Kidney tubule cell (primary cell): ENCODE results near the gene FAM53A.
"Not testable (repeated sequence)": the region's sequence is repeated elsewhere in the genome, so short reads cannot be mapped to it uniquely, and the experiment has no call there.

ENCODE experiments used
- DNase-seq: peaks from one replicate; pipeline ENCODE4 v3.0.0-alpha.2; 2018; ENCODE audit warnings: low spot score

Gene FAM53A

DNA sequence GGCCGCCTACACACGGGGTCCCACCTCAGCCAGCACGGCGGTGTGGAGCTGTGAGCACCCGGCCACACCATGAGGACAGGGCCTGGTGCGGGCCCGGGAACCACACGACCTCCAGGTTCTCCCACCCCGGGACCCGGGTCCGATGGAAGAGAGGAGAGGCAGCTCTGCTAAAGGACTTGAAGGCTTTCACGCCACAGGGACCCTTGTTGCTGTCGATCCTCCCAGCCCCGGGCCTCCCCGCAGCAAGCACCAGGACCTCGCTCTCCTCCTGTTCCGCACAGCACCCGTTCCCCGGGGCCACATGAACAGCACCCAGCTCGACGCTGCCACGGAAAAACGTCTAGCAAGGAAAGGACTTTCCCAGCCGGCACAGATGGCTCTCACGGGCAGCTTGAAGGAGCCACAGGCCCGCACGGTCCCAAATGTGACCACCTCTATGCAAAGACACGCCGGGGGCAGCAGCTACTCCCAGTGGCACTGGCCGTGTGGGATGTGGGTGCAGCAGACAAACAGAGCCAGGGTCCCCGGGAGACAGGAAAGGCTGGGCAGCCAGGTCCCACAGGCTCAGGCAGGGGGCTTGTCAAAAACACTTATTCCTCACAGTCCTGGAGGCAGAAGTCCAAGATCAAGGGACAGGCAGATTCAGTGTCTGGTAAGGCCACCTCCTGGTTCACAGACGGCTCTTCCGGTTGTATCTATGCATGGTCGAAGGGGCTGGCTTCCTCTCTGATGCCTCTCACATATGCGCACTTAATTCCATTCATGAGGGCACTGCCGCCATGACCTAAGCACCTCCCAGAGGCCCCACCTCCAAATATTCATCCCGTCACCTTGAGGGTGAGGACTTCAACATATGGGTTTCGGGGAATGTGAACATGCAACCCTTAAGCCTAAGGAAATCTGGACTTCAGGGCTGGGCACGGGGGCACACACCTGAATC, 24.7 kb downstream of the FAM53A start:
- no peak for DNase-seq

DNA sequence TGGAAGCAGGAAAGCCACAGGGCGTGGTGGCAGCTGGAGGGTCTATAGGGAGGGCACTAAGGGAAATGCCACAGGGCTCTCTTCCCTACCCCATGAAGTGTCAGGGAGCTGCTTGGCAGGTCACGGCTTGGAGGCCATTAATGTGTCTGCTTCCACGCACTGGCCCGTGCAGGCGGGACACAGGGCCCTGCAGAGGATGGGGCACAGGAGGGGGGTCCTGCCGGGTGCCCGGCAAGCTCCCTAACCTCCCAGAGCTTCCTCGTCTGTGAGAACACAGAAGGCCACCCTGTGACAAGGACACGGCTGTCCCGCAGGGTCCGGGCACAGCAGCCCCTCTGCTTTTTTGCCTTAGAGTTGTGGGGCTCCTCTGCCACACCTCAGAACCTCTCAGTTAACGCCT, 25.5 kb downstream of the FAM53A start:
- DNase-seq, result no peak

DNA sequence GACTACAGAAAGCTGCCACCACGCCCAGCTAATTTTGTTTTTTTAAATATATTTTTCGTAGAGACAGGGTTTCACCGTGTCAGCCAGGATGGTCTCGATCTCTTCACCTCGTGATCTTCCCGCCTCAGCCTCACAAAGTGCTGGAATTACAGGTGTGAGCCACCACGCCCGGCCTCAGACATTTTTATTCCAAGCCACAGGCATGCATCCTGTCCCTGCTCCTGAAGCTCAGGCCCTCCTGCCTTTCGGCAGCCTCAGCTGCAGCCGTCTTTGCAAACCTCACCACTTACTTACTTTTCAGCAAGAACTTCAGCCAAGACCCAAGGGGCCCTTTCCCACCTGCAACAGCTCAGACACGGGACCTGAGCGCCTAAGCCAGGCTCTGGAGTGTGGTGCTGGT, 26.0 kb downstream of the FAM53A start:
- no peak for DNase-seq

DNA sequence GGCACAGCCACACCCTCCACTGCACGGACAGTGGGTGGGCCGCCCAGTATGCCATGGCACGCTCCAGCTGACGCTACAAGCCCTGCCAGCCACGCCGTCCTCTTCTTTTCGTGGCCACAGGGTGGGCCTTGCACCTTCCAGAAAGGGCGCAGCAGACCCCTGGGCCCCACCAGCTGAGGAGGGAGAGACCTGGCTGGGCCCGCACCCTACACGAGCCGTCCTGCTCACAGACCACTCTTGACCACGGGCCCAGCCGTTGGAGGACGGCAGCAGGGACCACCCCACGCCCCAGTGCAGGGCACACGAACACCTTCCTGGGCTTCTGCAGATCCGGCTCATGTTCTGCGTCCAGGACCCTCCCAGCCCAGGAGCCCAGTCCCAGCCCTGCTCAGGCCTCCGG, 27.1 kb downstream of the FAM53A start:
- no peak for DNase-seq

GRCh38 chr4:1656132-1656531, 28.0 kb downstream of the FAM53A start:
- no peak for DNase-seq

GRCh38 chr4:1655676-1656075, 28.4 kb downstream of the FAM53A start:
- DNase-seq, result no peak

DNA sequence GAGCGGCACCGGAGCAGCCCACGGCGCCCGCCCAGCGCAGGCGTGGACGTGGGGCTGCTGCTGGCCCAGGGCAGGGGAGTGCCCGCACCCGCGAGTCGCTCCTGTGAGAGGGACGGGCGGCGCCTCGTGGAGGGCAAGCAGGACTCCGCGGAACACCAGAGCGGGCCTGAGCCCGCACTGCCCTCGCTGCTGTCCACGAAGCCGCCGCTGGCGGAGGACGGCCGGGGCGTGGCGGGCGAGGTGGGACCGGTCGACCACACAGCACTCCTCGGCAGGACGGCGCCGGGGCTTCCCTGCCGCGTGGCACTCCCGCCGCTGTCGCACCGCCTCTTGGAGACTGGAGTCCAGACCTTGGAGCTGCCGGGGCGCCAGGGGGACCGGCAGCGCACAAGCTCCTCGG, 29.0 kb downstream of the FAM53A start:
- no peak for DNase-seq

DNA sequence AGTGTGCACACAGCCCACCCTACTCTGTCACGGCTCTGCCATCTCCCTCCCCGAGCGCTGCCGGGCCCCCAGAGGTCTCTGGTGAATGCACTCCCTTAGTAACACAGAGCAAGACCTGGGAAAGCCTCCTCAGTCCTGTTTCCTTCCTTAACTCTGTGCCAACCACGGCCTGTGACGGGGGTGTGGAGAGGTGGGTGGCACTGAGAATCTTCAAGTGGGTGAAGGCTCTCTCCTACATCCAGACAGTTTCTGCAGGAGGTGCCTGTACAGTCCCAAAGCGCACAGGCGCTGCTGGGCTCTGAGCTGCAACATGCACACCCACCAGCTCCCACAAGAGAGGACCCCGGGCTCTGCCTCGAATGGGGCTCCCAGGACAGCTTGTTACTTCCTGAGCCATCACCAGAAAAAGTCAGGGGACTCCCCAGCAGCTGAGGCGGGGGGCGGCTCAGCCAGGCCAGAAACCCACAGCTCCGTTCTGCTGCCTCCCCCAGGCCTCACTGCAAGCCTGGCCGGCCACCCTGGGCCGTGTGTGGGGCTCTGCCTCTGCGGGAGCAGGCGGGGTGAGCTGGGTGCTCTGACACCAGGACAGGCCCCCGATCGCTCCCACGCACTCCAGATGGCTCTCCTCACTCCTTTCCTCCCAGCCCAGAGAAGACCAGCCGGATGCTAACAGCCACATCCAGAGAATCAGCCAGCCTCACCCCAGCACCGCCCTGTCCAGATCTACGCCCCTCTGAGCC, 29.7 kb downstream of the FAM53A start:
- DNase-seq, result no peak

DNA sequence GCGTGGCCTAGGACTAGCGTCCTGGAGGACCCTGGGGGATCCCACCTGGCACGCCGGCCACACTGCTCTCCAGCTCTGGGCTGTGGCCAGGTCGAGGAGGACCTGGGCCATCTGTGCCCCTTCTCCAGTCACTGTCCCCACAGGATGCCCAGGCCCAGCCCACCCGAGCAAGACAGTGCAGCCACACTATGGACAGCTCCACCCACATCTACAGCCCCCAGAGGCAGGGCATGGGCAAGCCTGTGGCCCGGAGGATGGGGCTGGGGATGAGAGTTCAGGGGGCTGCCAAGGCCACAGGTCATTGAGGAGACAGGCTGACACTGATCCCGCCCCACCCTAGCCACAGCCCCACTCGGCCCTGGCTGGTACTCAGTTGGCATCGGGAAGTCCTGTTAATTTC, 30.3 kb downstream of the FAM53A start:
- no peak for DNase-seq

GRCh38 chr4:1652088-1652487, 32.0 kb downstream of the FAM53A start:
- DNase-seq, result no peak

DNA sequence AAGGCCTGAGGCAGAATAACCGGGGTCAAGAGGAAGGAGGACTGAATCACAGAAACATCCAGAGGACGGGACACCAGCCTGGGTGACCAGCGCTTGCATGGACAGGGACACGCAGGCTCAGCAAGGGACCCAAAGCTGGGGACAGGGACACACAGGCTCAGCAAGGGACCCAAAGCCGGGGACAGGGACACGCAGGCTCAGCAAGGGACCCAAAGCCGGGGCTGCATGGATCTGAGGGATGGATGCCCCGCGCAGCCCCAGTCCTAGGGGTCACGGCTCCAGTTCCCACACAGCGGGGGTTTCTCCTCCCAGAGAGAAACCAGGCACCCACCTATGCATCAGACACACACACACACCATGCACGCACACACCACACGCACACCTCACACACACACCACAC, 32.5 kb downstream of the FAM53A start:
- DNase-seq, result no peak

DNA sequence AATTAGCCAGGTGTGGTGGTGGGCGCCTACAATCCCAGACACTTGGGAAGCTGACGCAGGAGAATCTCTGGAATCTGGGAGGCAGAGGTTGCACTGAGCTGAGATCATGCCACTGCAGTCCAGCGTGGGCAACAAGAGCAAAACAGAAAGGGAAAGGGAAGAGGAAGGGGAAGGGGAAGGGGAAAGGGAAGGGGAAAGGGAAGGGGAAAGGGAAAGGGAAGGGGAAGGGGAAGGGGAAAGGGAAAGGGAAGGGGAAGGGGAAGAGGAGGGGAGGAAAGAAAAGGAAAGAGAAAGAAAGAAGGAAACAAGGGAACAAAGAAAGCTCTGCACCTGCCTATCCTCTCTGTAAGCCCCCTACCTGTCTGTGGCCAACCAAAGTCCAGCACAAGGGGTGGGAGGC, 35.2 kb downstream of the FAM53A start:
- DNase-seq, result no peak

- no peak for DNase-seq
Observed at GRCh38 chr4:1647432-1647831, 36.7 kb downstream of the FAM53A start.

GRCh38 chr4:1646690-1647089, 37.4 kb downstream of the FAM53A start:
- DNase-seq, result no peak

GRCh38 chr4:1644891-1645657, 39.0 kb downstream of the FAM53A start:
- no peak for DNase-seq

GRCh38 chr4:1643971-1644735, 40.0 kb downstream of the FAM53A start:
- DNase-seq, result no peak

DNA sequence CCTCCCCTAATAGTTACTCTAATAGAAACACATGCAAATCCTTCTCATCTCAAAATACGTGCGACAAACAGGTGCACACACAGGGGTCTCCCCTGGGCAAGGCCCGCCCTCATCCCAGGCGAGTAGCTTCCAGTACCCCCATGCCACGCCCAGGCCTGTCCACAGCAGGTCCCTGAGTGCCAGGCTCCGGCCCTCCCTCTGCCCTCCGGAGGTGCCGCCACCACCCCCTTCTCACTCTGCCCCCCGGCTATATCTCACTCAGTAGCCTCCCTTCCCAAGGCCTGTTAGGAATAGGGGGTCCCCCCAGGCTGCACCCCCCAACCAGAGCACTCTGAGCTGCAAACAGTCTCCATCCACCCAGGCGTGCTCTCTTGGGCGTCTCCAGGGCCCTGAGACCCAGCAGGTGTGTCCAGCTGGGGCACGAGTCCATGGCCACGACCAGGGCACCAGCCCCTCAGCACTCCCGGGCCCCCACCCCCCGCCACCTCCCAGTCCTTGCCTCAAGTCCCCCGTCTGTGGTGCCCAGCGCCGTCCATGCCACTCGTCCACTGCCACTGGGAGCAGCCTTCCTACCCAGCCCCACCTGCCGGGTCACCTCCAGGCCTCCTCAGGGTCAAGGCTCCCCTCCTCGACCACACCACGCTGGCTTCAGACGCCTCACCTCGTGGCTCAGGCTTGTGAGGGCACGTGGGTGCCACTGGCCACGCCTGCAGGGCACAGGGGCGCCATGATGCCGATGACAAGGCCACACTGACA, 41.7 kb downstream of the FAM53A start:
- no peak for DNase-seq

DNA sequence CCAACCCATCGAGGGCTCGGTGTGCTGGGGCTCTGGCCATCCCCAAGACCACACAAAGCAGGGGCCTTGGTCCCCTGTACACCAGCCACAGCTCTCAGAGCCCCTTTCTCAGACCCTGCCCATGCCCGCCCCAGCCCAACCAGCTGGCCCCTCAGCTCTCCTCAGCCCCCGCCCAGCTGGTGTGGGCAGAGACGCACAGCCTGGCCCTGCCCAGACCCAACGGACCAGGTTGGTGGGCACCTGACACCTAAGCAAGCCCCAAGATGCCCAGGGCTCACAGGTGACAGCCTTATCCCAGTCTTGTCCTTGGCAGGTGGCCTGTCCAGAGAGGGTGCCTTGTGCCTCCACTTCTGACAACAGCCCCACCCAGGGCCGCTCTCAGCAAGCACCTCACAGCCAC, 42.4 kb downstream of the FAM53A start:
- no peak for DNase-seq

DNA sequence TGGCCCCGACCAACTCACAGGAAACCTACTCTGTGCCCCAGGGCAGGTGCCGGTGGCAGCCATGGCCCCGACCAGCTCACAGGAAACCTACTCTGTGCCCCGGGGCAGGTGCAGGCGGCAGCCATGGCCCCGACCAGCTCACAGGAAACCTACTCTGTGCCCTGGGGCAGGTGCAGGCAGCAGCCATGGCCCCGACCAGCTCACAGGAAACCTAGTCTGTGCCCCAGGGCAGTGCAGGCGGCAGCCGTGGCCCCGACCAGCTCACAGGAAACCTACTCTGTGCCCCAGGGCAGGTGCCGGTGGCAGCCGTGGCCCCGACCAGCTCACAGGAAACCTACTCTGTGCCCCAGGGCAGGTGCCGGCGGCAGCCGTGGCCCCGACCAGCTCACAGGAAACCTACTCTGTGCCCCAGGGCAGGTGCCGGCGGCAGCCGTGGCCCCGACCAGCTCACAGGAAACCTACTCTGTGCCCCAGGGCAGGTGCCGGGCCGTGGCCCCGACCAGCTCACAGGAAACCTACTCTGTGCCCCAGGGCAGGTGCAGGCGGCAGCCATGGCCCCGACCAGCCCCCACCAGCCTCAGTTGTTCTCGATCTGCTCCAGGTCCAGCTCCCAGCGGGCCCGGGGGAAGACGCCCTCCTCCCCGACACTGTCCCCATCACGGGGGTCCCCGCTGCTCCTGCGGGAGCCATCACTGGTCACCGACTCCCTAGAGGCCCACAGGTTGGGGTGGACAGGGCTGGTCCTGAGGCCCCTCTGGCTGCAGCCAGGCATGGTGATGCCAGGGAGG, 43.2 kb downstream of the FAM53A start:
- DNase-seq, result not testable (repeated sequence)

- no peak for DNase-seq
Observed at GRCh38 chr4:1640190-1640589, 43.9 kb downstream of the FAM53A start.
